DND-41 (cell line): ENCODE data around the gene LHX6.

Experiments used
- CTCF ChIP-seq: IDR thresholded peaks from 2 replicates; pipeline ENCODE4 v1.5.1; 2012; ENCODE audit warnings: borderline replicate concordance, low read length, moderate library complexity, mild to moderate bottlenecking; ENCODE audit not compliant: poor library complexity, severe bottlenecking; ENCODE audit errors: extremely low read depth
- EZH2 ChIP-seq: IDR thresholded peaks from 3 replicates; pipeline ENCODE4 v1.6.1; 2012; ENCODE audit warnings: borderline replicate concordance, low read depth, mild to moderate bottlenecking, moderate library complexity, low read length, inconsistent platforms; ENCODE audit not compliant: severe bottlenecking

- TF ChIP-seq CTCF, result no peak
- no peak for TF ChIP-seq EZH2
These were observed 49.1 kb downstream of the LHX6 start for GRCh38 chr9:122179690-122180074.
